ENCODE measurements around the gene PDE5A.
"Not testable (repeated sequence)": the region's sequence is repeated elsewhere in the genome, so short reads cannot be mapped to it uniquely, and the experiment has no call there.

PDE5A gene

DNA sequence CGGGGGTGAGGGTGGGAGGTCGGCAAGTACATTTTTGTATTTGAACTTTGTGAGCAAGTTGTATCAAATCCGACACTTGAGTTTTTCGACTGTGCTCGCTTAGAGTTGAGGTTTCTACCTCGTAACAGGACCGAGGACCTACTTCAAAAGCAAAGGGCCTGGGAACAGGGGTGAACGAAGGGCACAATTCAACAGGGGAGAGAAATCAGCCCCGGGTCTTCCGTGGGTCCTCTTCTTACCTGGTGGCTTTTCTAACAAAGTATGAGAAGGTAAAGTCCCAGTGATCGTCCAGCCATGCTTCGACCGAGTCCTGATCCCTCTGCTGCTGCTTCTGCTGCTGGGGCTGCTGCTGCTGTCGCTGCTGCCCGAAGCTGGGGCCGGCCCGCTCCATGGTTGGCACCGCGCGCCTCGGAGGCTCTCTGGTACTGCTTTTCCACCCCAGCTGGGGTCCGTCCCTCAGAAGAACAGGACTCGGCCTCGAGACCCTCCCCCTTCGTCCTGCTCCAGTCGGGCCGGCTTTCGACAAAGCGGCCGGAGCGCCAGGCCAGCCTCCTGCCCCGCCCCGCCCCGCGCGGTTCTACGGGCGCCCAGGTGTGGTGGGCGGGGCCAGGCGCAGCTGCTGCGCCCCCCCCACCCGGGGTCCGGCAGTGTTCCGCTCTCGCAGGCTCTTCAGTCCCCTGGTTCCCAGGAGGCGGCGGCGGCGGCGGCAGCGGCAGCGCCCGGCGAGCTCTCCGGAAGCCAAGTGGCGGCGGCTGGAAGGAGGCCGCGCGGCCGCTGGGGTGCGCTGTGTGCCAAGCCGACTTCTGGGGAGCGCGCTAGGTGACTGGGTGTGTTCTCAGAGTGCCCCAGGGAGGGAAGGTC, at the start of gene PDE5A:
Gene PDE5A, minus strand, starts transcription at position 524 of the 861 bp plus-strand sequence. Its CDS starts 133 bp downstream, at position 391.
- DNase-seq (ENCODE audit: low read depth in 2 of 2): peak in 1 of 2 experiments; percentile 34

DNA sequence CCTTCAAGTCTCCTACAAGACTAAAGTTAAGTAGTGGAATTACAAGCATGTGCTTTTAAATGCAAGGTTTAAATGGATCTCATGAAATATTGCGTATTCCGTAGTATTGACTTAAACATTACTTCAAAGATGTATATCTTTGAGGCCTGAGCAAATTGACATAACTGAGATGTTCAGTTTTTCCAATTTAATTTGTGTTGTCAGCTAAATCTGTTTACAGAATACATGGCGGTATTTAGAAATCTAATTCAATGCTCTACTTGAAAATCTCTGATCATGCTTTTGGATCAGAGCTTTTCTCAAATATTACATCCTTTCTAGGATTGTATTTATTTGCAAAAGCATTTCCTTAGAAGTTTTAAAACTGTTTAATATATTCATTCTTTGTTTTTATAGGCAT, 47.5 kb upstream of the PDE5A start:
- DNase-seq (ENCODE audit: low read depth in 2 of 2): no peak

DNA sequence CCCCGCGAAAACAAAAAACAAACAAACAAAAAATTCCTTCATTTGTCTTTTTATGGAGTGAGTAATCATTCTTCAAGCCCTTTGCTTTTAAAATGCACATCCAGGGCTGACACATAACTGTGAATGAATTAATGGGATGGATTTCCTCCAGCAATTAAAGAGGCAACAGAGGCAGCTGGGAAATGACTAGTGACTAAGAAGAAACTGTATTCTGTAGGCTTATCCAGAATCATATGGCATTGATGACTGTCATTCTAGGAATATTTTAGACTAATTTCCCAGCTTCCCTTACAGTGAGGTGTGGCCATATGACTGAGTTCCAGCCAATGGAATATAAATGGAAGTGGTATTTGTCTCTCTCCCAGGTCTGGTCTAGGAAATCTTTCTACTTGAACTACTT, 46.8 kb upstream of the PDE5A start:
- DNase-seq (ENCODE audit: low read depth in 2 of 2): no peak

DNA sequence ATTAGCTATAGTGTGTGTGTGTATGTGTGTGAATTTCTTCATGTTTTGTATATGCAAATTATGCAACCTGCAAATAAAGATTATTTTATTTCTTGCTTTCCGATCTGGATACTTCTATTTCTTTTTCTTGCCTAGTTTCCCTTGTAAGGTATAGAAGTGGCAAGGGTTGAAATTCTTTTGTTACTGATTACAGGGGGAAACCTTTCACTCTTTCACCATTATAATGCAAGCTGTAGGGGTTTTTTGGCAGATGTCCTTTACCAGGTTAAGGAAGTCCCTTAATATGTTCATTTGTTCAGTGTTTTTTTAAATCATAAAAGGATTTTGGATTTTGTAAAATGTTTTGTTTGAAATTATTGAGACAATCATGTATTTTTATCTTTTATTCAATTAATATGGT, 44.3 kb upstream of the PDE5A start:
- DNase-seq (ENCODE audit: low read depth in 2 of 2): no peak

DNA sequence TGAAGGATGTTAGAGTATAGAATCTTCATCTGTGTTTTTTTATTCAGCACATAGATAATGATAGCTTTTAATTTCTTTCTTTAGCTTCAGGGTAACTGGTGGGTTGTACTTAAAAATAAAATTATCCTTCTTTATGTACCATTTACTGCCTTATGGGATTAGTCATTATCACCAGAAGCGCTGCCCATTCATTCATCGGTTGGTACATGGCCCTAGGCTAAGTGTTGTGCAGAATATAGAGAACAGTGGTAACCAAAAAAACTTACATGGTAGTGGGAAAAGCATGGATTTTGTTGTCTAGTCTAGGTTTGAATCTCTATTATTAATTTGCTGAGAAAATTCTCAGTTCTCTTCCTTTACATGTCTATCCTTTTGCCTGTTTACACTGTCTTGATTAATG, 43.5 kb upstream of the PDE5A start:
- DNase-seq (ENCODE audit: low read depth in 2 of 2): no peak

DNA sequence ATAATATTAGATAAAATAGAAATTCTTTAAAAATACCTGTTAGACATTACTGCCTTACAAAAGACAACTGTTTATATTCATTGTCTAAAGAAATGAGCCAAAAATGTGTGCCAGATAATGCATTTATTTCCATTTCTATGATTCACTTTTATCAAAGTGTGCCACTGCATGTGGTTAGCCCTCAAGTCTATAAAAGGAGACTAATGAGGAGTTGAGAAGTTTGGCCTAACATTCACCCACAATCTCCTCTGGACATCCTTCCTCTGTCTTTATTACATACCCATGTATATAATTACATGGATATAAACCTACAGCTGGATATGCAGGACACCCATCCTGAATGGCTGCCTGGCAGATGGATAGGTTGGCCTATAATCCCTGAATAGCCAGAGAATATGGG, 42.6 kb upstream of the PDE5A start:
- no peak for DNase-seq (ENCODE audit: low read depth in 2 of 2)

DNA sequence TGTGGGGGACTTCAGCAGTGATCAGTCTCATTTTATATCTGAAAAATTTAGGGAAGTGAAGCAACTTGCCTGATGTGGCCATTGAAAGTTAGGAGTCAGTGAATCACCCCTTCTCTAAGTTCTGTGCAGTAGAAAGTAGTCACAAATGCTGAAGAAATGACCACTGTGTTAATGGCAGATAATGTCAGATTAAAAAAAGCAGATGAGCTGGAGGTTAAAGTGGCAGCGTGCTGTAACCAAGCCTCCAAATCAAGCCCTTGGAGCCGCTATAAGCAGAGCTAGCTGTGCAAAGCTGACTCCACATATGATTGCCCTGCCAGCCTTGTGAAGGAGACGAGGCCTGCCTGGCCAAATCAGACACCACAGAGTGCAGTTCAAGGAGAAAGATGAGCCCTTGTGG, 39.2 kb upstream of the PDE5A start:
- no peak for DNase-seq (ENCODE audit: low read depth in 2 of 2)

DNA sequence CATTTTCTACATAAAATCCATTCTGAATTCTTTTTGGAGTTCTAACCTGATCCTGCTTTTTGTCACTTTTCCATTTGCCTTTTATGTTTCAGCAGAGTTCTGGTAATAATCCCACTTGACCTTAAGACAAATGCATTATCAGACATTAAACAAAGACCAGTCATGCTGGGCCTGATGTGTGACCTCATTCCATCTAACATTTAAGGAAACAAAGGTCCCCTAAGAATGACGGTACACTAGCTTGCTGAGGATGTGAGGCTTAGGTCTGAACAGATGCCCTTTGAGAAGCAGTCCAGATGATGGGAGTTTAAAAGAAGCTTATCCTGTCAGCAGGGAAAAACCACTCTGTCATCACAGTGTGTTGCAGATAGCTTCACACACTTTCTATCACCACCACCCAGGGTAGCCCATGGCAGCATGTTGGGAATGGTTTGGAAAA, 38.1 kb upstream of the PDE5A start:
- no peak for DNase-seq (ENCODE audit: low read depth in 2 of 2)

DNA sequence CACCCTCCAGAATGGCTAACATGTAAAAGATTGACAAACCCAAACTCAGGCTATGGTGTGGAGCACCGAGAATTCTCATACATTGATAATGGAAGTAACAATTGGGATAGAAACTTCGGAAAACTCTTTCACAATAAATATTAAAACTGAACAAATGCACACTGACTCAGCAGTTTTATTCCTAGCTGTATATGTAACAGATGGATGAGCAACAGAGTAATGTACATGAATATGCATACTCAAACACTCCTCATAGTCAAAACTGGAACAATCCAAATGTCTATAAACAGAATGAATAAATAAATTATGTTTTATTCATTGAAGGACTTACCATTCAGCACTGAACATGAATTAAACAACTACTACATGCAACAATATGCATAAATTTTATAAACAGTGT, 37.1 kb upstream of the PDE5A start:
- no peak for DNase-seq (ENCODE audit: low read depth in 2 of 2)

DNA sequence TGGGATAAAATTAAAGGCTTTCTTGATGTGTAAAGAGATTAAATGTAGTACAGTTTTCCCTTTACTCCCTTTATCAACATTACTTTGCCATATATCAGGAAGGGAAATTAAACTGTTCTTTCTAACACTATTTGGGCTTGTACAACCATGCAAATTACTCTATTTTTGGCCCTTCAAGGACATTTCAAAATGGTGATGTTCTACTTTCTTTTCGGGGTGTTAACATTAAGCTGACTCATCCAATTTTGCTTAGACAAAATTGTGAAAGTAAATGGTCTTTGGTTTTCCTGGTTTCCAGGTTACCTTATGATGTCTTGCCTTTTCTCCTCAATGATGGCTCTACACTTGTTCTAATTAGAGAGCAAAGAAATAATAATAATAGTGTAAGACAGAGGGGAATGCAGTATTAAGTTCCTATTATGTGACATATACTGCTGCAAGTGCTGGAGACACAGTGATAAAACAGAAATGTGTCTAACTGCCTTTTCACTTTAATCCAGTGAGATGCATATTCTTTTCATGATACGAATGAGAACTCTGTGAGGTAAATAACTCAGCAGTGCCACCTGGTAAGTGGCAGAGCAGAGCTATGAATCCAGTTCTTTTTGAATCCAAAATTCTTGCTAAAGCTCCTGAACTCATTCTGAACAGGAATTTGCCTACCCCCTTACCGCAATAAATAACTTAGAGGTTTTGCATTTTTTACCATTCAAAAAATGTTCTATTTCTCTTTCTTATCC, 35.7 kb upstream of the PDE5A start:
- no peak for DNase-seq (ENCODE audit: low read depth in 2 of 2)

DNA sequence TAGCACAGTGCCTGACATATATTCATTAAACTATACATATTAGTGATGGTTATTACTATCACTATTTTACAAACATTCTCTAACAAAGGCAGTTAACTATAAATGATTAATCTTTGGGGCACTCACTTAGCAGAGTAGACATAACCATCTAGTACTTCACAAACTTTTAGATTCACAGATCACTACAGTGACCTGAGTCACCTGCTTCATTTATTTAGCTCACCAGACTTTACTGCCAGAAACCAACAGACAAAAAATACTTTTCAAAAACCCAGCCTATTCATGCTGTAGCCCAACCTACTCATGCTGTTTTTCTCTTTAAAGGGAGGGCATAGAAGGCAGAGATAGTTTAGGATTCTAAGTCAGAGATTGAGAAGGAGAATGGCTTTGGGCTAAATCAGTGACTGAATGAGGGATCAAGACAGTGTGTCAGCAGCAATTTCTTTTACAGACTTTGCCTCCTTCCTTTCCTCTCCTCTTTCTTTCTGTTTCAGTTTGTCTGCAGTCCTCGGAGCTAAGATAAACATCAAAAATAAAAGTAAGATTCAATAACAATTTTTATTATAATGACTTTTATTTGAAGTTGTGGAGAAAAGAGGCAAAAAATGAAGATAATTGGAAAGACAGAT, 34.7 kb upstream of the PDE5A start:
- no peak for DNase-seq (ENCODE audit: low read depth in 2 of 2)

DNA sequence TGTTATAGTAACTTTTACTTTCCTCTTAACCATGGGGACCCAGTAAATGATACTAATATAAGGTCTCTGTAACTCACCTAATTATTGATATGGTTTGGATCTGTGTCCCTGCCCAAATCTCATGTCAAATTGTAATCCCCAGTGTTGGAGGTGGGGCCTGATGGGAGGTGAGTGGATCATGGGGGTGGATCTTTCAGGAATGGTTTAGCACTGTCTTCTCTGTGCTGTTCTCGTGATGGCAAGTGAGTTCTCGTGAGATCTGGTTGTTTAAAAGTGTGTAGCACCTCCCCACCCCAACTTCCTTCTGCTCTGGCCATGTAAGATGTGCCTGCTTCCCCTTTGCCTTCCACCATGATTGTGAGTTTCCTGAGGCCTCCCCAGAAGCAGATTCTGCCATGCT, 34.0 kb upstream of the PDE5A start:
- DNase-seq (ENCODE audit: low read depth in 2 of 2): not testable (repeated sequence)

DNA sequence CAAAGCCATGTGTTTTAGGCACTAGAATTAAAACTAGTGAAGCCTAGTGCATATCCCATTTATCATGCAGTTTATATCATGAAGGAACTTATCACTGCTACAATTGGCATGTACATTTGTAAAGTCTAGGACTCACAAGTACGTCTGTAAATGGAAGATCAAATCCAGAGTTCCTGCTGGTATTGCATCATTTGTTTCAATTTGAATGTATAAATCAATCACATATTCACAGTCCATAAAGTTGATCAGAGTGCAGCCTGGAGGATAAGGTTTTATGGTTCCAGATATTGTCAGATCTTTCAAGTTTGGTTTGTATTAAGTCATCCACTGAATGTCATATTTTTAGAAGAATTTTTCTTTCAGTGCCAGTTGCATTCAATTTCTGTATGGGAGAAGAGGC, 32.6 kb upstream of the PDE5A start:
- no peak for DNase-seq (ENCODE audit: low read depth in 2 of 2)

DNA sequence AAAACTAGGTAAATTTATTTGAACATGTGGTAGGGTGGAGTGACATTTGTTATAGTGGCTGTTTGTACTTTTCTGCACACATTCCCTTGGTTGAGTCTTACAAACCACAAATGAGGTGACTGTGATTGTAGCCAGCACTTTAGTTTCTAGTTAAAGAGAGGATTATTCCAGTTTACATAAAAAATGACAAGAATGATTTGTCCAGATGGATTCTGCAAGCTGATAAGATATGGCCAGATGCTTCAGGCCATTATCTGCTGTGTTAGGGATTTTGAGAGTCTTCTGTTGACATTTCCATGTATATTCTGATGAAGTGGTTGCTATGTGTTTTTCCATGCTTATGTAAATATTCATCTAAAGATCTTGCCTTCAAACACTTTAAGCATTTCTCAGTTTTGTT, 31.0 kb upstream of the PDE5A start:
- no peak for DNase-seq (ENCODE audit: low read depth in 2 of 2)

DNA sequence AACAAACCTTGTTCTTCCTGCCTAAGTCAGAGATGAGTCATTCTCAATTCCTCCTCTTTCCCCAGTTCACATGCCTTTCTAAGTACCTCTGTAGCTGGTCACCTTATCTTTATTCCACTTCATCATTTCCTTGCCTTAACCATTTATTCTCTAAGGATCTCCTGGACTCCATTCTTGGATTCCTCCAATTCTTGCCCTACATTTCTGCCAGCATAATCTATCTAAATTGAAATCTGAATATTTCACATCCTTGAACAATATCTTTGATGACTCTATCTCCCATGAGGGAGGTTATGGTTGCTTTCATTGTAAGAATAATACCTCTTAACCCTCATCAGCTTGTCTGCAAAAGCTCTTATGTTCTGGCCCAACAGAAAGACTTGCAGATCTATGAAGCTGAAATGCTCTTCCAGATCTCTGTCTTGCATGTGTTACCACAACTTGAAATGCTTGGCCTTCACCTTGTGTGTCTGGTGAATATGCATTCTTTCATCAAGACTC, 28.6 kb upstream of the PDE5A start:
- DNase-seq (ENCODE audit: low read depth in 2 of 2): peak in 1 of 2 experiments; percentile 22

DNA sequence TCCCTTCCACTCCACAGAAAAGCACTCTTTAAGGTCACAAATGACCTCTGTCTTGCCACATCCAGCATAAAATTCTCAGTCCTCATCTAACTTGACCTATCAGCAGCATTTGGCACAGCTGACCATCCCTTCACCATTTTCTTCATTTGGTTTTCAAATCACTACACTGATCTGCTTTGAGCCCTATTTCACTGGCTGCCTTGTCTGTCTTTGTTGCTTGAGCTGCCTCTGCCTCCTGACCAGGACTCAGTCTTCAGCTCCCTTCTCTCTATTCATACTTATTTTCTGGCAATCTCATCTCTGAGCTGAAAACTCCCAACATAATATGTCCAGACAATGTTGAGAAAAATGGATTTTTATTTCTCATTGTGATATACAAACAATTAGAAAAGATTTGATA, 27.7 kb upstream of the PDE5A start:
- DNase-seq (ENCODE audit: low read depth in 2 of 2): no peak

DNA sequence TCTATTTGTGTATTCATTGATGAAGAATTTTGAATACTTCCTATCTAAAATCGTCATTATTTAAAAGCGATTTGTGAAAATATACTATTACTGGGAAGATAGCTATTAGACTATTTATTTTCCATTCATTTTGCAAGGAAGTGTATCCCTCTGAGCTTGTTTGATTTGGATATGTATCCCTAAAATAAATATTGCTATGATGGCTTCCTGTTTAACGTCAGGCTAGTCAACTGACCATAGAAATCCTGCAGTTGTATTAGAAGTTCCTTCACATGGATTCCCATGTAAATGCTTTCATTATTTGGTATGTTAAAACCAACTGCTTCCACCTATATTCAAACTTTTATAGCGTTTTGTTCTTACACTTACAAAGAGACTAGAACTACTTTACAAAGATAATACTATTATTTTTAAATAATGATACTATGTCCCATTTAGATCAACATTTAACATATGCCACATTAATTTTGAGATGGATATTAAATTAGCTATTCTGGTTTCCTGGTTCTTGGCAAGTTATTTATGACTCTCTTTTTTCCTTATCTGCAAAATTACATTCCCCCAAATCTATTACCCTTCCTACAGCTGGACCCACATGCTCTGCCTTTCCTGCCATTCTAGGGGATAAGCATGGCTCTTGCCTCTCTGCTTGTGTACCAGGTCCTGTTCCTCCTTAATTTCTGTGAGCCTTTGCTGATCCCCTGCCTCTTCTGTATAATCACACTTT, 26.7 kb upstream of the PDE5A start:
- DNase-seq (ENCODE audit: low read depth in 2 of 2): no peak

DNA sequence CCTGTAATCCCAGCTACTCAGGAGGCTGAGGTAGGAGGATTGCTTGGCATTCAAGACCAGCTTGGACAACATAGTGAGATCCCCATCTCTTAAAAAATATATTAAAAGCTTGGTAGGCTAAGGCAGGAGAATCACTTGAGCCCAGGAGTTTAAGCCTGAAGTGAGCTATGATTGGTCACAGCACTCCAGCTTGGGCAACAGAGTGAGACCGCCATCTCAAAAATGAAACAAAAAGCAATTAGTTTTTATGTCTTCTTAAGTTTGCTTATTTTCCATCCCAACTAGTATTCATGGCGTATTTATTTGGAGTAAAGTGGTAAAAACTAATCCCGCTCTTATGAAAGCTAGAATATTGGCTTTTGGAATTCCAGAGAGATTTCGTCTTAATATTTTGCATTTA, 25.4 kb upstream of the PDE5A start:
- no peak for DNase-seq (ENCODE audit: low read depth in 2 of 2)

DNA sequence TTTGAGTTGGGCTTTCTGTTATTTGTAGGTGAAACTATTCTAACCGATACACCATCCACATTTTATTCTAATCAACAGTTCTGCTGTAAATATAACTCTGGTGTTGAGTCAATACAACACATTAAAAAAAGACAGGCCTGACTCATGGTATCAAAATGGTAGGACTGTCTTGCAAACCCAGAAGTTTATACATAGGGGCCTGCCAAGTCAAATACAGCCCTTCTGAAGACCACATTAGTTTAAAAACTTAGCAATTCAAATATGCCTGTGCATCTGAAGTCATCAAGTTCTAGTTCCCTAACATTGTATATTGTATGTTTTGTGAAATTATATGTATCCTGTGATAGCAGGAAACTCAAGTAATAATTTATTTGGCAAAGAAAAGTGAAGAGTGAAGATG, 24.4 kb upstream of the PDE5A start:
- peak in 1 of 2 experiments; percentile 48 for DNase-seq (ENCODE audit: low read depth in 2 of 2)

DNA sequence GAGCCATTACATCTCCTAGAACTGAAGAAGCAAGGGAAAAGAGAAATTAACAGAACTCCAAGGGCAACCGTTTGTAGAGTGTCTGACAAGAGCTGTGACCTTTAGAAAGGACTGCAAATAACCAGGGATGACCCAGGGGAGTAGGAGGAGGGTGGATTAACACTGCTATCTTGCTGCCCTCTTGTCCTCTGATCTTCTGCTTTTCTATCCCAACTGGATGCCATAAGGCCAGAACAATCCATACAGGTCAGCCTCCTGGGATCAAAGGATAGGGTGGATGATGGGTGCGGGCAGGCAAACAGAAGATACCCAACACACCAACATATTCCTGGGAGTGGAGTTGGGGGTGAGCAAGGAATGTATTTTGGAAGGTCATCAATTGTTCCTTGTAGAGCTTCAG, 19.8 kb upstream of the PDE5A start:
- DNase-seq (ENCODE audit: low read depth in 2 of 2): no peak

DNA sequence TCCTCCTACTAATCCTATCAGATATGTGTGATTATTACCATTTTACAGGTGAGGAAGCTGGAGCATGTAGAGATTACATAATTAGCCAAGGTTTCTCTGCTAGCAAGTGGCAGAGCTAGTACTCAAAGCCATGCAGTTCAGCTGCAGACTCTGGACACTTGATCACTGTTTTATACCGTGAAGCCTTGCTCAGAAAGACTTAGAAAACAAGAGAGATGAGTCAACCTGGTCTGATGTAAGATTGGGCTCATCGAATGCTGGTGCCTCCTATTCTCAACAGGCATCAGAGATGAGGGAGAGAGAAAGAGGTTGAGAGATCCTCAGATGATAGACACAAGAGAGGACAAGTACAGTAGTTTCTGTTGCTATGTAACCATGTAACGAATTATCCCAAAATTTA, 19.0 kb upstream of the PDE5A start:
- no peak for DNase-seq (ENCODE audit: low read depth in 2 of 2)

Data from fibroblast of skin of left biceps (primary cell).